HepG2 (cell line): Measurements from ENCODE around the gene HMCN1. TPM values are rescaled to one million over a fixed set of nuclear protein-coding genes. Genes with fewer than 3 reads are reported as not detected.

Experiments used
- ATAC-seq: fragments of 200-7000 bp; cut with Tn5 transposase; 3 replicates; pipeline ENCODE4 v1.9.1; 2020; ENCODE audit warnings: mild to moderate bottlenecking, moderate library complexity
- BruUV-seq: library from RNA; stranded (reverse); fragments of 400-500 nt; replicated peaks from 2 replicates; lab custom pipeline; 2021; lab: Mats Ljungman, UMichigan
- CTCF ChIA-PET: fragments of 300-600 bp; formaldehyde crosslinking; extraction: SDS; loops from one replicate; lab custom pipeline; 2021; ENCODE audit warnings: low total read pairs, inconsistent platforms, low intra/inter-chr PET ratio; lab: Yijun Ruan, JAX
- POLR2A ChIA-PET: fragments of 350-600 bp; sonication (Branson Sonifier 250); formaldehyde crosslinking; loops from one replicate; lab custom pipeline; 2020; ENCODE audit warnings: antibody characterized with exemption, inconsistent platforms; lab: Yijun Ruan, JAX
- DNase-seq: peaks from one replicate; pipeline ENCODE4 v3.0.0-alpha.2; 2015; ENCODE audit warnings: low spot score
- FAIRE-seq: peaks from 3 replicates; lab custom pipeline; 2011; peaks lifted over from hg19 to GRCh38; lab: Jason Lieb, UNC
- H2AFZ ChIP-seq: one replicate; pipeline ENCODE4 v1.6.1; 2011; ENCODE audit warnings: low read length, inconsistent platforms
- H3K27ac ChIP-seq: fragments of 300-600 bp; 3 replicates; pipeline ENCODE4 v1.8.0; 2011; ENCODE audit warnings: mixed run types, mild to moderate bottlenecking, mixed read lengths, low read length, inconsistent platforms; ENCODE audit not compliant: insufficient read depth; ENCODE audit errors: extremely low read length
- H3K27me3 ChIP-seq, 2 experiments: fragments of 200-600 bp in 1 of 2; 2 replicates in 1 of 2; 3 replicates in 1 of 2; pipeline versions ENCODE4 v1.6.0 to v1.8.0; 2011; ENCODE audit warnings: low read length in 2 of 2, mild to moderate bottlenecking in 2 of 2, moderate library complexity in 2 of 2, inconsistent platforms in 1 of 2; ENCODE audit not compliant: insufficient read depth in 2 of 2, control insufficient read depth in 1 of 2
- H3K36me3 ChIP-seq, 2 experiments: fragments of 200-600 bp in 1 of 2; replicated peaks in 1 of 2; 2 replicates in 1 of 2; 3 replicates in 1 of 2; pipeline versions ENCODE4 v1.5.1 to v1.8.0; 2011; ENCODE audit warnings: low read length in 2 of 2, inconsistent platforms in 1 of 2; ENCODE audit not compliant: insufficient read depth in 2 of 2, control insufficient read depth in 1 of 2
- H3K4me1 ChIP-seq: 2 replicates; pipeline ENCODE4 v1.5.1; 2012; ENCODE audit warnings: low read length, inconsistent platforms; ENCODE audit not compliant: insufficient read depth
- H3K4me2 ChIP-seq: 2 replicates; pipeline ENCODE4 v1.6.0; 2011; ENCODE audit warnings: low read depth, low read length, inconsistent platforms
- H3K4me3 ChIP-seq, 3 experiments: fragments of 200-600 bp in 1 of 3; sonication (generic), shearing (Covaris generic) in 1 of 3; replicated peaks in 1 of 3; 2 replicates each; pipeline ENCODE4 v1.5.1; 2011 to 2016; ENCODE audit warnings: low read length in 3 of 3, inconsistent platforms in 2 of 3, low read depth in 2 of 3, mild to moderate bottlenecking in 2 of 3, control low read depth in 1 of 3, mixed read lengths in 1 of 3; ENCODE audit not compliant: insufficient read depth in 1 of 3
- H3K79me2 ChIP-seq: one replicate; pipeline ENCODE4 v1.6.1; 2011; ENCODE audit warnings: low read length, inconsistent platforms; ENCODE audit not compliant: insufficient read depth
- H3K9ac ChIP-seq: 2 replicates; pipeline ENCODE4 v1.6.0; 2011; ENCODE audit warnings: mild to moderate bottlenecking, low read depth, low read length, inconsistent platforms; ENCODE audit not compliant: insufficient read depth
- H3K9me3 ChIP-seq: 2 replicates; pipeline ENCODE4 v1.5.1; 2012; ENCODE audit warnings: mild to moderate bottlenecking, low read length
- H4K20me1 ChIP-seq: 2 replicates; pipeline ENCODE4 v1.6.0; 2011; ENCODE audit warnings: inconsistent platforms, mild to moderate bottlenecking, low read length, moderate library complexity; ENCODE audit not compliant: insufficient read depth
- ARNT2 ChIP-seq: sonication (generic); formaldehyde crosslinking; IDR thresholded peaks from 2 replicates; pipeline ENCODE4 v1.8.0; 2022; ENCODE audit warnings: mild to moderate bottlenecking, low read depth, missing genetic modification reagents, moderate library complexity
- HIVEP1 ChIP-seq: sonication (generic); formaldehyde crosslinking; IDR thresholded peaks from 2 replicates; pipeline ENCODE4 v1.4.0; 2020; ENCODE audit warnings: mild to moderate bottlenecking, missing genetic modification reagents
- KLF11 ChIP-seq: IDR thresholded peaks from 2 replicates; pipeline ENCODE4 v1.6.1; 2016; ENCODE audit warnings: missing compliant biosample characterization
- KLF13 ChIP-seq: sonication (generic); formaldehyde crosslinking; IDR thresholded peaks from 2 replicates; pipeline ENCODE4 v1.4.0; 2020; ENCODE audit warnings: mild to moderate bottlenecking, missing genetic modification reagents
- MAFK ChIP-seq, 2 experiments: IDR thresholded peaks in 1 of 2; conservative IDR thresholded peaks in 1 of 2; 2 replicates each; pipeline ENCODE4 v1.6.1; 2011; ENCODE audit warnings: improper control_type of control experiment in 2 of 2, low read length in 2 of 2
- ZNF563 ChIP-seq: sonication (generic); formaldehyde crosslinking; IDR thresholded peaks from 2 replicates; pipeline ENCODE4 v1.8.0; 2022; ENCODE audit warnings: mild to moderate bottlenecking, moderate library complexity, missing genetic modification reagents
- WGBS: methylation state at CpG from one replicate; pipeline ENCODE4 v1.1.6; 2017; ENCODE audit warnings: low lambda C conversion rate; 5-methylcytosine and 5-hydroxymethylcytosine counted together
- in situ Hi-C: cut with HindIII; loops from 2 replicates; pipeline ENCODE4 v1.10.0; 2017; ENCODE audit warnings: low pct_unique_long_range_greater_than_20kb; ENCODE audit not compliant: extremely low pct_ligation_motif_present
- intact Hi-C: fragments of 100-400 bp; cut with micrococcal nuclease; formaldehyde crosslinking; loops from one replicate; pipeline ENCODE4 v1.10.0; 2022; ENCODE audit not compliant: unreplicated experiment
- polyA plus RNA-seq, 8 experiments: library from polyadenylated mRNA; depleted of rRNA in 3 of 8; stranded (reverse) in 7 of 8; unstranded in 1 of 8; fragments of >200 nt; fragmentation: Illumina TruSeq in 4 of 8; extraction: Trizol in 4 of 8; gene quantifications; 2 replicates each; pipeline versions ENCODE4 v1.2.1 to v1.2.3, GENCODE V29; 2011 to 2016; ENCODE audit warnings: low read depth in 4 of 8, missing spikeins in 1 of 8, mixed read lengths in 1 of 8; ENCODE audit not compliant: insufficient read depth in 1 of 8
- total RNA-seq, 5 experiments: library from RNA; depleted of rRNA; stranded (reverse); fragments of >200 nt; fragmentation: Illumina TruSeq; extraction: Trizol; gene quantifications; 2 replicates each; pipeline ENCODE4 v1.2.3, GENCODE V29; 2016; ENCODE audit warnings: low read depth in 1 of 5
- TF ChIP-seq, protein P1 (sequence below): IDR thresholded peaks from 2 replicates; pipeline ENCODE4 v1.6.1; 2016
- TF ChIP-seq, protein P2 (sequence below): IDR thresholded peaks from 2 replicates; pipeline ENCODE4 v1.6.1; 2016; ENCODE audit warnings: low read depth, borderline replicate concordance
- TF ChIP-seq, protein P3 (sequence below), 2 experiments: IDR thresholded peaks; 2 replicates each; pipeline ENCODE4 v1.6.1; 2011 to 2012; ENCODE audit warnings: low read length in 2 of 2, borderline replicate concordance in 1 of 2, low read depth in 1 of 2, mild to moderate bottlenecking in 1 of 2, moderate library complexity in 1 of 2

Gene HMCN1
- total and polyA plus RNA-seq, 2 of the 13 experiments (the other 11 are each of a cell fraction or from before 2014, with no cell fraction given), result 0.03 TPM; not detected in 1

DNA sequence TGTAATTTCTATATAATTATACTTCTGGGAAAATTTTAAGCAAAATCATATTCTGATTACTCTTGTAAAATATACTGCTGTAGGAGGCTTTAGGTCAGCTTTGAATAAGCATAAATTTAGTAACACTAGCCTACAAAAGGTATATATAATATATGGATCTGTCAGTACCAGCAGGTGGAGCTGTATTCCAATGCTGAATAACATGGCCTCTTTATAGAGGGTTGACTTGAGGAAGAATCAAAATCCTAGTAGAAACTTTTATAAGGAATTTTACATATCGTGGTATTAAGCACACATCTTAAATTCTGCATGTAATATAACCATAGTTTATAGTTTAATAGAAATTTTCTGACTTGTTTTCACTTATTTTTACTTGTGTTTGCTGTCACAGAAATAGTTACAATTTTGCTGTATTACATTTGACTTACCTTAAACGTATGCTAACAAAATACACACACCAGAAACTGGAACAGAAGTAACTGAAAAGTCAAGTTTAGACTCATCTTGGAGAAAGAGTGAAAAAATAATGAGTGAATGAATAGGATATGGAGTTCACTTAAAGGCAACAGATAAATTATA, 79.3 kb downstream of the HMCN1 start (continued):
- TF ChIP-seq, protein P1, sequence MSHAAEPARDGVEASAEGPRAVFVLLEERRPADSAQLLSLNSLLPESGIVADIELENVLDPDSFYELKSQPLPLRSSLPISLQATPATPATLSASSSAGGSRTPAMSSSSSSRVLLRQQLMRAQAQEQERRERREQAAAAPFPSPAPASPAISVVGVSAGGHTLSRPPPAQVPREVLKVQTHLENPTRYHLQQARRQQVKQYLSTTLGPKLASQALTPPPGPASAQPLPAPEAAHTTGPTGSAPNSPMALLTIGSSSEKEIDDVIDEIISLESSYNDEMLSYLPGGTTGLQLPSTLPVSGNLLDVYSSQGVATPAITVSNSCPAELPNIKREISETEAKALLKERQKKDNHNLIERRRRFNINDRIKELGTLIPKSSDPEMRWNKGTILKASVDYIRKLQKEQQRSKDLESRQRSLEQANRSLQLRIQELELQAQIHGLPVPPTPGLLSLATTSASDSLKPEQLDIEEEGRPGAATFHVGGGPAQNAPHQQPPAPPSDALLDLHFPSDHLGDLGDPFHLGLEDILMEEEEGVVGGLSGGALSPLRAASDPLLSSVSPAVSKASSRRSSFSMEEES (CRISPR knock-in tag), result no peak

DNA sequence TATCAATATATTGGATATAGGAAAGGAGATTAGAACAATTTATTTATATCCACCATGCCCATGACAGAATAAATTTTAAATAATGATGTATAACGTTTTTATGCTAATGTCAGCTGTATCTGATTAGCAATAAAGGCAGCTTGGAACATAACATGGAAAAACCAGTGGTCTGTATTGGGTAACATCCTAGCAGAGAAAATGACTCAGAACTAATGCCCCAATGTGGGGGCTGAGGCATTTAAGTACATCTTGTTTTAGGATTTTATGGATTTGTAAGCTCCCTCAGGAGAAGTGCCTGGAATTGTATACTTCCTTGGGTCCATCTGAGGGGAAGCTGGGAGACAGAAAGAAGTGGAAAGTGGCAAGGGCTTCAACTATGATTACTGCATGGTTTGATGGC, 82.3 kb downstream of the HMCN1 start:
- Histone ChIP-seq H2AFZ (no peak overlapping the region), H3K27ac (no peak overlapping the region), H4K20me1 (no peaks in the 10 kb centered on the region), H3K4me2 (no peak overlapping the region), H3K79me2 (no peaks in the 10 kb centered on the region), H3K9ac (no peak overlapping the region), H3K36me3 (no peaks in the 10 kb centered on the region), H3K9me3 (no peaks in the 10 kb centered on the region), H3K4me3 (no peak overlapping the region), H3K4me1 (no peaks in the 10 kb centered on the region), H3K27me3 (no peaks in the 10 kb centered on the region)
- ChIA-PET CTCF (no interaction called here), POLR2A (no interaction called here)
- in situ Hi-C loops (no loop called here), intact Hi-C loops (no loop called here)
- TF ChIP-seq MAFK (conservative IDR thresholded peaks at IDR 0.05 in 1 of 2, IDR thresholded peaks at IDR 0.05 in 1 of 2; ENCODE audit: low read length in 2 of 2), result 0 out of 4 replicates have a peak, but pooled peaks of 1 of the 2 experiments have one; percentile 4
- TF ChIP-seq, protein P2, sequence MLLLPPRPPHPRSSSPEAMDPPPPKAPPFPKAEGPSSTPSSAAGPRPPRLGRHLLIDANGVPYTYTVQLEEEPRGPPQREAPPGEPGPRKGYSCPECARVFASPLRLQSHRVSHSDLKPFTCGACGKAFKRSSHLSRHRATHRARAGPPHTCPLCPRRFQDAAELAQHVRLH (CRISPR knock-in tag), result no peak
- WGBS, result 0% methylated on average over 1 of the region's 1 CpG
- ATAC-seq, result no peak
- DNase-seq, result no peak
- no TSS peak for BruUV-seq
- no peak for FAIRE-seq

DNA sequence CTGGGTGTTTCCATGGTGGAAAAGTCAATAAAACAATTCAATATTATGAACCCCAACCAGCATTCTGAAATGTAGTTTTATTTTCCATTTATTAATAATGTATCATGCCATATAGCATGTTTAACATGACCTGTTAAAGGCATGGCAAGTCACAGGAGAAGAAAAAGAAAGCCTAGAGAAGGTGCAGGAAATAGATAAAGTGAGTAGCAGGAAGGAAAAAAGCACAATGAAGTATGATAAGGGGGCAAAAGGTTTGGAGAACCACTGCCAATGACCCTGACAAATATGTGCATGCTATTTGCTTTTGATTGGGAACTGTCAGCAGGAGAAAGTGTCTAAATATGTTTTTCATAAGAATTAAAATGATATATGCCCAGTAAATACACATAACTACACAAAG, 85.6 kb downstream of the HMCN1 start:
- intact Hi-C loops (no loop called here), in situ Hi-C loops (no loop called here)
- no TSS peak for BruUV-seq
- H3K4me2 ChIP-seq, result no peak overlapping the region
- no peak overlapping the region for H3K4me3 ChIP-seq
- no peak overlapping the region for H3K27ac ChIP-seq
- no peak overlapping the region for H2AFZ ChIP-seq
- no peak overlapping the region for H3K9ac ChIP-seq
- H3K79me2 ChIP-seq, result no peaks in the 10 kb centered on the region
- ATAC-seq (no peak), FAIRE-seq (no peak), DNase-seq (no peak)
- H3K9me3 ChIP-seq, result no peaks in the 10 kb centered on the region
- no peaks in the 10 kb centered on the region for H3K4me1 ChIP-seq
- H3K36me3 ChIP-seq, result no peaks in the 10 kb centered on the region
- CTCF ChIA-PET, result no interaction called here
- POLR2A ChIA-PET, result no interaction called here
- H3K27me3 ChIP-seq, result no peaks in the 10 kb centered on the region
- no peaks in the 10 kb centered on the region for H4K20me1 ChIP-seq
- no peak for TF ChIP-seq ARNT2 (CRISPR knock-in tag)
- TF ChIP-seq KLF13 (CRISPR knock-in tag), result no peak
- no peak for TF ChIP-seq HIVEP1 (CRISPR knock-in tag)
- TF ChIP-seq, protein P3, sequence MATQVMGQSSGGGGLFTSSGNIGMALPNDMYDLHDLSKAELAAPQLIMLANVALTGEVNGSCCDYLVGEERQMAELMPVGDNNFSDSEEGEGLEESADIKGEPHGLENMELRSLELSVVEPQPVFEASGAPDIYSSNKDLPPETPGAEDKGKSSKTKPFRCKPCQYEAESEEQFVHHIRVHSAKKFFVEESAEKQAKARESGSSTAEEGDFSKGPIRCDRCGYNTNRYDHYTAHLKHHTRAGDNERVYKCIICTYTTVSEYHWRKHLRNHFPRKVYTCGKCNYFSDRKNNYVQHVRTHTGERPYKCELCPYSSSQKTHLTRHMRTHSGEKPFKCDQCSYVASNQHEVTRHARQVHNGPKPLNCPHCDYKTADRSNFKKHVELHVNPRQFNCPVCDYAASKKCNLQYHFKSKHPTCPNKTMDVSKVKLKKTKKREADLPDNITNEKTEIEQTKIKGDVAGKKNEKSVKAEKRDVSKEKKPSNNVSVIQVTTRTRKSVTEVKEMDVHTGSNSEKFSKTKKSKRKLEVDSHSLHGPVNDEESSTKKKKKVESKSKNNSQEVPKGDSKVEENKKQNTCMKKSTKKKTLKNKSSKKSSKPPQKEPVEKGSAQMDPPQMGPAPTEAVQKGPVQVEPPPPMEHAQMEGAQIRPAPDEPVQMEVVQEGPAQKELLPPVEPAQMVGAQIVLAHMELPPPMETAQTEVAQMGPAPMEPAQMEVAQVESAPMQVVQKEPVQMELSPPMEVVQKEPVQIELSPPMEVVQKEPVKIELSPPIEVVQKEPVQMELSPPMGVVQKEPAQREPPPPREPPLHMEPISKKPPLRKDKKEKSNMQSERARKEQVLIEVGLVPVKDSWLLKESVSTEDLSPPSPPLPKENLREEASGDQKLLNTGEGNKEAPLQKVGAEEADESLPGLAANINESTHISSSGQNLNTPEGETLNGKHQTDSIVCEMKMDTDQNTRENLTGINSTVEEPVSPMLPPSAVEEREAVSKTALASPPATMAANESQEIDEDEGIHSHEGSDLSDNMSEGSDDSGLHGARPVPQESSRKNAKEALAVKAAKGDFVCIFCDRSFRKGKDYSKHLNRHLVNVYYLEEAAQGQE (IDR thresholded peaks at IDR 0.05; ENCODE audit: borderline replicate concordance in 1 of 2, low read depth in 1 of 2, low read length in 2 of 2), result no peak
- no peak for TF ChIP-seq ZNF563 (CRISPR knock-in tag)
- TF ChIP-seq KLF11 (CRISPR knock-in tag), result no peak
